Karpas-422 (cell line): ENCODE measurements around the gene ACTN4. TPM values are rescaled to one million over a fixed set of nuclear protein-coding genes. Genes with fewer than 3 reads are reported as not detected.

Source experiments
- DNase-seq: peaks from one replicate; pipeline ENCODE4 v3.0.0-alpha.2; 2015
- H2AFZ ChIP-seq: fragments of 200-600 bp; sonication (generic); 2 replicates; pipeline ENCODE4 v1.6.1; 2014; ENCODE audit warnings: antibody characterized with exemption, low read length, mixed read lengths
- H3K27ac ChIP-seq: fragments of 200-600 bp; sonication (generic); 2 replicates; pipeline ENCODE4 v1.5.1; 2014; ENCODE audit warnings: mild to moderate bottlenecking, low read length, moderate library complexity
- H3K27me3 ChIP-seq: fragments of 200-600 bp; sonication (generic); 2 replicates; pipeline ENCODE4 v1.6.1; 2014; ENCODE audit warnings: low read length, mixed read lengths
- H3K36me3 ChIP-seq: fragments of 200-600 bp; sonication (generic); 2 replicates; pipeline ENCODE4 v1.6.1; 2014; ENCODE audit warnings: low read length, mixed read lengths; ENCODE audit not compliant: insufficient read depth
- H3K4me1 ChIP-seq: fragments of 200-600 bp; sonication (generic); 2 replicates; pipeline ENCODE4 v1.6.1; 2014; ENCODE audit warnings: mild to moderate bottlenecking, low read length, mixed read lengths
- H3K4me2 ChIP-seq: fragments of 200-600 bp; sonication (generic); 2 replicates; pipeline ENCODE4 v1.6.1; 2014; ENCODE audit warnings: low read length, low read depth, mild to moderate bottlenecking; ENCODE audit not compliant: poor library complexity, severe bottlenecking
- H3K4me3 ChIP-seq: fragments of 200-600 bp; sonication (generic); 2 replicates; pipeline ENCODE4 v1.5.1; 2014; ENCODE audit warnings: mild to moderate bottlenecking, antibody characterized with exemption, low read length, mixed read lengths
- H3K79me2 ChIP-seq: fragments of 200-600 bp; sonication (generic); 2 replicates; pipeline ENCODE4 v1.6.1; 2014; ENCODE audit warnings: mild to moderate bottlenecking, low read length, mixed read lengths
- H3K9ac ChIP-seq: fragments of 200-600 bp; sonication (generic); 2 replicates; pipeline ENCODE4 v1.6.0; 2014; ENCODE audit warnings: low read length
- H3K9me2 ChIP-seq: fragments of 200-600 bp; sonication (generic), shearing (Covaris generic); replicated peaks from 2 replicates; pipeline ENCODE4 v1.6.0; 2014; ENCODE audit warnings: mild to moderate bottlenecking, low read length, moderate library complexity; ENCODE audit not compliant: insufficient read depth
- H3K9me3 ChIP-seq: fragments of 300-700, 200-600 bp; sonication (generic); 2 replicates; pipeline ENCODE4 v1.6.1; 2014; ENCODE audit warnings: low read length, mixed read lengths
- H4K20me1 ChIP-seq: fragments of 200-600 bp; sonication (generic); 2 replicates; pipeline ENCODE4 v1.6.1; 2014; ENCODE audit warnings: mild to moderate bottlenecking, antibody characterized with exemption, low read length, low read depth; ENCODE audit not compliant: insufficient read depth
- total RNA-seq: library from RNA; depleted of rRNA; stranded (reverse); fragments of >200 nt; shearing (Covaris generic); gene quantifications from 2 replicates; pipeline ENCODE4 v1.2.3, GENCODE V29; 2014; ENCODE audit warnings: low replicate concordance

Gene ACTN4
- total RNA-seq, 1 experiment from 2014 or later: 54.6 TPM

DNA sequence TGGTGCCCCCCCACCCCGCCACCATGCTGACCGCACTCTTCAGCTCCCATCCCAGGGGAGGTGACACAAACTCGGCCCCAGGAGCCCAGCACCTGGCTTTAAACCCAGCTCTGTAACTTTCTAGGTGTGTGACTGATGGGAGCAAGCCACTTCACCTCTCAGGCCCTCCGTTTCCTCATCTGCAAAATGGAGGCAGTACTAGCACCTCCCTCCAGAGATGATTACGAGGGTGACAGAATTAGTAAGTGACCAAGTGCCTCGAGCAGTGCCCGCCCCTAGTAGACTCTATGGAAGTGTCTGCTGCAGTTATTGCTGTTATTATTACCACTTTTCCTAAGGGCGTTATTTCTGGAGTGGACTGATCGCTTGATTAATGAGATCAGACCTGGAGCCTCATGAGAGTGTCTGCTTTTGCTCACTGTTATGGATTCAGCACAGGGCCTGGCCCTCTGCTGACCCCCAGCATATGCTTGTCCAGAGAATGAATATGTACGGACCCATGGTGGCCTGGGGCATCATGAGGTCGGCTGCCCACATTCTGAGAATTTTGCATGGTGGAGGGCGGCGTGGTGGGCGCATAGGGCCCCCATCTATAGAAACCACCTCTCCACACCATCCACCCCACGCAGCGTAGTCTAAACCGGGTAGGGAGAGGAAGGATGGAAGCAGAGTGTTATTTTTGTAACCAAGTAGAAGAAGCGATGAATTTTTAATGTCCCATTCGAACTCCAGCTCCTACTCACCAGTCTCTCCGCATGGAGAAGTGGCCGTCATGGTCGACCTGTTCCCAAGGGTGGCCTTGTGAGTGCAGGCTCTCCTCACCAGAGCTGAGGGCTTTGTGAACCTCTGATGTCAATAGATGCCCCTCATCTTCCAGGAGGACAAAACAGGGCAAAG, 48.6 kb downstream of the ACTN4 start:
- Histone ChIP-seq H3K27me3 (no peaks in the 10 kb centered on the region), H3K4me1 (peaks cover 32% of the 10 kb centered on the region), H3K79me2 (peaks cover 80% of the 10 kb centered on the region), H3K27ac (0 out of 2 replicates have a peak overlapping the region, but pooled peaks have one; percentile 36), H3K9me2 (no peaks in the 10 kb centered on the region), H2AFZ (no peak overlapping the region), H3K9ac (0 out of 2 replicates have a peak overlapping the region, but pooled peaks have one; percentile 5), H3K9me3 (no peaks in the 10 kb centered on the region), H4K20me1 (peaks cover 12% of the 10 kb centered on the region; the same call in 1 of the 2 replicates), H3K4me2 (no peak overlapping the region), H3K4me3 (no peak overlapping the region), H3K36me3 (no peaks in the 10 kb centered on the region)
- DNase-seq: no peak

DNA sequence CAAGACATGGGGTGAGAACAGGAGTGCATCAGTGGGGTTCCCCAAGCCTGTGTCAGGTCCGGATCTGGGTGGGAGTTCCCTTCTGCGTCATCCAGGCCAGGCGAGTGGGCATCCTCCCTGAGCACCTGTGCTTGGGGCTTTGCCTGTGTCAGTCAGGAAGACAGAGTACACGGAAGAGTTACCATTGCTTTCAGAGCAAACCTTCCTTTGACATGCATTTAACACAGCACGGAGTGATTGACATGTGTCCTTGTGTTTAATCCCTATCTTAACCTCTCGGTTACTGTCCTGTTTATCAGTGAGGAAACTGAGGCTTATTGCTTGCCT, 49.2 kb downstream of the ACTN4 start:
- no peak for DNase-seq
- no peaks in the 10 kb centered on the region for H3K9me2 ChIP-seq
- H3K27ac ChIP-seq: no peak overlapping the region
- no peak overlapping the region for H3K4me3 ChIP-seq
- no peaks in the 10 kb centered on the region for H3K36me3 ChIP-seq
- no peaks in the 10 kb centered on the region for H3K27me3 ChIP-seq
- H3K79me2 ChIP-seq: peaks cover 76% of the 10 kb centered on the region
- peaks cover 32% of the 10 kb centered on the region for H3K4me1 ChIP-seq
- H3K9ac ChIP-seq: no peak overlapping the region
- H3K4me2 ChIP-seq: no peak overlapping the region
- no peak overlapping the region for H2AFZ ChIP-seq
- H4K20me1 ChIP-seq: peaks cover 12% of the 10 kb centered on the region; the same call in 1 of the 2 replicates
- H3K9me3 ChIP-seq: no peaks in the 10 kb centered on the region

DNA sequence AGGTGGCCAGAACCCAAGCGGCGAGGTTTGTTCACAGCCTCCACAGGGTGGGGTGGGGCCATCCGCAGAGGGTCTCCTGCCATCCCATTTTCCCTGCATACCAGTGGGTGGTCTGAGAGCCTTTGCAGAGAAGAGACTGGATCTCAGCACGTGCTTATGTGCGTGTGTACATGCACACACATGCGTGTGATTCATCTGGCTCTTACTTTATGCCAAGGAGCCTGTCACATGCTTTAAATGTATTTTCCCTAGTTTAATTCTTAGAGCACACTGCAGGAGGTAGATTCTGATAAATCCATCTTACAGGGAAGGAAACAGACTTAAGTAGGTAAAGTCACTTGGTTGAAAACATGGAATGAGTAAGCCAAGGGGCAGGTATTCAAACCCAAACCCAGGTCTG, 49.7 kb downstream of the ACTN4 start:
- no peak overlapping the region for H3K4me2 ChIP-seq
- no peak overlapping the region for H3K9ac ChIP-seq

GRCh38 chr19:38697641-38698071, 50.2 kb downstream of the ACTN4 start:
- DNase-seq: no peak
- Histone ChIP-seq H3K4me1 (peaks cover 31% of the 10 kb centered on the region), H3K9me3 (no peaks in the 10 kb centered on the region), H4K20me1 (peaks cover 12% of the 10 kb centered on the region; the same call in 1 of the 2 replicates), H3K27me3 (no peaks in the 10 kb centered on the region), H2AFZ (no peak overlapping the region), H3K27ac (no peak overlapping the region), H3K36me3 (no peaks in the 10 kb centered on the region), H3K9ac (no peak overlapping the region), H3K4me2 (no peak overlapping the region), H3K4me3 (no peak overlapping the region), H3K79me2 (peaks cover 66% of the 10 kb centered on the region), H3K9me2 (no peaks in the 10 kb centered on the region)

More for the DNA sequence above, 49.7 kb downstream of the ACTN4 start:
- Histone ChIP-seq H3K36me3 (no peaks in the 10 kb centered on the region), H2AFZ (no peak overlapping the region), H3K27me3 (no peaks in the 10 kb centered on the region), H3K4me3 (no peak overlapping the region), H3K9me3 (no peaks in the 10 kb centered on the region), H3K79me2 (peaks cover 71% of the 10 kb centered on the region), H3K4me1 (peaks cover 32% of the 10 kb centered on the region), H3K27ac (no peak overlapping the region), H3K9me2 (no peaks in the 10 kb centered on the region), H4K20me1 (peaks cover 12% of the 10 kb centered on the region; the same call in 1 of the 2 replicates)
- DNase-seq: no peak

DNA sequence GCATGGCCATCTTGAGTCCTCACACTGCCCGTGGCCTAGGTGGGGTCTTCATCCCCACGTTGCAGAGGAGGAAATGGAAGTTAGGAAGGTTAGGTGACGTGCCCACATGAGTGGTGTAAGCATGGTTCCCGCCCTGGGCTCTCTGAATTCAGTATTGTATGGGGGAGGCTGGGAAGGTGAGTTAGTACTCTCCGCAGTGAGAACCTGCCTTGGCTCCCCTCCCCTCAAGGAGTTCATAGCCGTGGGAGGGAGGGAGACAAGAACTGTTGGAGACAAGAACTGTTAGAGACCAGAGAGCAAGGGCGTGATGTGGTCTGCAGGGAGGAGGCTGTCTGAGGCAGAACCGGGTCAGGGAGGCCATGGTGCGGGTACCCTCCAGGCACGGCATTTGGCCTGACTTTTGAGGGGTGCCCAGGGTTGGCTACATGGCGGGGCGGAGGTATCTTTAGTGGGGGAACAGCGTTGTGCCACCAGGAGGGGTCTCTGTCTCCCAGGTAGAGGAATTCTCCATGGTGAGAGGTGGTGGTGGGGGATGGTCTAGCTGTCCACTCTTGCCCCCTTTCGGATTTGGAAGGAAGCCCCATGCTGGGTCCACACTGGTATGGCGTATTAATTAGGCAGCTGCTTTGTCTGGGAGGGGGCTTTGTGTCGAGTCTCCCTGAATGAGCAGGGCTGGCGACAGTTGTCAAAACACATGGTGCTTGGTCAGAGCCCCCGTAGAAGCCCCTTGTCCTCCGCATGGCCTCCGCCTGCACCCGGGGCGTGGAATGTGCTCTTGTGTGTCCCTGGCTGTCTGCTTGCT, 51.0 kb downstream of the ACTN4 start:
- Histone ChIP-seq H3K36me3 (no peaks in the 10 kb centered on the region), H3K4me3 (no peak overlapping the region), H3K9me3 (no peaks in the 10 kb centered on the region), H3K27ac (no peak overlapping the region), H3K4me2 (no peak overlapping the region), H4K20me1 (peaks cover 12% of the 10 kb centered on the region; the same call in 1 of the 2 replicates), H3K9ac (no peak overlapping the region), H3K27me3 (no peaks in the 10 kb centered on the region), H2AFZ (no peak overlapping the region), H3K79me2 (peaks cover 59% of the 10 kb centered on the region), H3K4me1 (peaks cover 23% of the 10 kb centered on the region), H3K9me2 (no peaks in the 10 kb centered on the region)
- DNase-seq: no peak

DNA sequence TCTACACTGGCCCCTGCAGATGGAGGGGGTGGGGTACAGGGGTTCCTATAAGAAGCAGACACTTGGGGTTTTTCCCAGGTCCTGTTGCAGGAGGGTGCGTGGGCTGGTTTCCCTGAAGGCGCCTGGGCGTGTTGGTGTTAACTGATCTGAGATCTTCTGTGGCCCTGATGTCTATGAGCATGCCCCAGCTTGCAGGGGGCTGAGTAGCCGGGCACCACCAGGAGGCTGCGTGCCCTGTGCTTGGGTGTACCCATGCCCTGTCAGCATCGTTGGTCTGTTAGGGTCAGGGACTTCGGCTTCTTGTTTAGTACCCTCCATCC, 51.5 kb downstream of the ACTN4 start:
- H3K9ac ChIP-seq: no peak overlapping the region
- H3K79me2 ChIP-seq: peaks cover 53% of the 10 kb centered on the region
- no peaks in the 10 kb centered on the region for H3K9me3 ChIP-seq
- no peak overlapping the region for H3K4me2 ChIP-seq
- H3K27ac ChIP-seq: no peak overlapping the region
- H3K4me1 ChIP-seq: peaks cover 17% of the 10 kb centered on the region
- H3K27me3 ChIP-seq: no peaks in the 10 kb centered on the region
- no peaks in the 10 kb centered on the region for H3K36me3 ChIP-seq
- H2AFZ ChIP-seq: no peak overlapping the region
- H3K4me3 ChIP-seq: no peak overlapping the region
- peaks cover 12% of the 10 kb centered on the region; the same call in 1 of the 2 replicates for H4K20me1 ChIP-seq
- DNase-seq: no peak
- H3K9me2 ChIP-seq: no peaks in the 10 kb centered on the region

DNA sequence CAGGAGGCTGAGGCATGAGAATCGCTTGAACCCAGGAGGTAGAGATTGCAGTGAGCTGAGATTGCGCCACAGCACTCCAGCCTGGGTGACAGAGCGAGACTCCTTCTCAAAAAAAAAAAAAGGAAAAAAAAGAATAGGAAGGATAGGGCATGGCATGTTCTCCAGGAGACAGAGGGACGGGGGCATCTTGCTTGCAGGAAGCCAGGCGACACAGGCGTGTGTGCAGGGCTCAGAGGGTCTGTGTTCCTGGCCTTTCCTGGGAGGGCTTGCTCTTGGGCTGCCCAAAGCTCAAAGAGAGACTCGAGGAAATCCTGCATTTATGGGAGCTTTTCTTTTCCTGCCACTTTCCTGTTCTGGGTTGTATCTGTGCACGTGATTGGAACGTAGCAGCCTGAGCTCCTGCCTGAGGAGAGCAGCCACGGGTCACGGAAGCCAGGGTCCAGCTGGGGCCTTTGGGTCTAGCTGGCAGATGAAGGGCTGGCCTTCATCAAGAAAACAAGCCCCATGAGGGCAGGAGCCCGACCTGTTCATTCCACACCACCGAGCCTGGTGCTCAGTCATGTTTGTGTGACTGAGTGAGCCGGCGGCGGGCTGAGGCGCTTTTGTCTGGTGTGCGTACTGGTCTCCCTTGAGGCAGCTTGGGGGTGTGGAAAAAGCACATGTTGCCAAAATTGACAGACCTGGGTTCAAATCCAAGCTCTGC, 52.3 kb downstream of the ACTN4 start:
- DNase-seq: no peak
- Histone ChIP-seq H3K4me3 (no peak overlapping the region), H3K27me3 (no peaks in the 10 kb centered on the region), H3K9me3 (no peaks in the 10 kb centered on the region), H3K36me3 (no peaks in the 10 kb centered on the region), H3K4me2 (no peak overlapping the region), H3K9ac (no peak overlapping the region), H3K79me2 (peaks cover 47% of the 10 kb centered on the region), H3K9me2 (no peaks in the 10 kb centered on the region), H3K4me1 (peaks cover 9% of the 10 kb centered on the region), H2AFZ (no peak overlapping the region), H4K20me1 (peaks cover 12% of the 10 kb centered on the region; the same call in 1 of the 2 replicates), H3K27ac (no peak overlapping the region)
